Measurements from ENCODE around the gene SHC3. TPM values are rescaled to one million over a fixed set of nuclear protein-coding genes. Genes with fewer than 3 reads are reported as not detected.
A peak's percentile ranks its signal among the peaks of the same experiment; 100 is the strongest.

Gene SHC3
- total and polyA plus RNA-seq, 2 donors (not counting 3 experiments of a cell fraction or from before 2014, with no cell fraction given), result 1.0 to 2.0 TPM

GRCh38 chr9:88994469-88995199 is 184.0 kb downstream of the SHC3 start:
- H3K4me1 ChIP-seq (ENCODE audit: control insufficient read depth, extremely low read depth, insufficient read depth, low read length), result peaks cover 37% of the 10 kb centered on the region
- H2AFZ ChIP-seq (ENCODE audit: low read depth, low read length), result no peak overlapping the region
- CTCF ChIA-PET, result interaction anchor here (1.2 to 4.5 kb wide), 3 partner anchors 212 to 333 kb away, joined by 3 to 24 read pairs (median 24); no protein-coding TSS in a partner anchor
- peak; percentile 70 for FAIRE-seq
- no peak overlapping the region for H3K4me3 ChIP-seq (replicated peaks in 1 of 3; ENCODE audit: insufficient read depth in 1 of 3, low read depth in 1 of 3, low read length in 3 of 3)
- peaks cover 67% of the 10 kb centered on the region for H3K79me2 ChIP-seq (ENCODE audit: control insufficient read depth, insufficient read depth, low read length)
- no TSS peak for BruUV-seq (replicated peaks)
- no peak overlapping the region for H3K27ac ChIP-seq (ENCODE audit: insufficient read depth, low read depth, low read length)
- H3K9me3 ChIP-seq (replicated peaks; ENCODE audit: control insufficient read depth, insufficient read depth, low read length), result no peaks in the 10 kb centered on the region
- no peak overlapping the region for H3K9ac ChIP-seq (replicated peaks; ENCODE audit: extremely low read depth, insufficient read depth, low read length)
- no peaks in the 10 kb centered on the region for H4K20me1 ChIP-seq (replicated peaks; ENCODE audit: control insufficient read depth, extremely low read depth, insufficient read depth, low read length)
- POLR2A ChIA-PET, result no interaction called here
- intact Hi-C loops (cut with micrococcal nuclease) (loop anchor here (5.0 kb wide), 2 partner anchors 47 to 607 kb away; partner anchors contain the start of gene SPIN1), dilution Hi-C loops (cut with MboI; ENCODE audit: extremely low pct_ligation_motif_present, low sequenced_read_pairs) (no loop called here)
- no peaks in the 10 kb centered on the region for H3K9me1 ChIP-seq (replicated peaks; ENCODE audit: control insufficient read depth, extremely low read depth, insufficient read depth, low read length)
- H3K27me3 ChIP-seq (ENCODE audit: control insufficient read depth in 2 of 2, insufficient read depth in 2 of 2, low read length in 2 of 2), result no peaks in the 10 kb centered on the region
- H3K4me2 ChIP-seq (ENCODE audit: insufficient read depth, low read length), result peak overlapping the region; percentile 99
- peak; percentile 51 for DNase-seq (ENCODE audit: low read depth, low spot score)
- H3K36me3 ChIP-seq (ENCODE audit: control insufficient read depth in 2 of 2, extremely low read depth in 1 of 2, insufficient read depth in 2 of 2, low read length in 2 of 2), result peaks cover 0 to 2% of the 10 kb centered on the region in 2 experiments
- TF ChIP-seq EZH2 (IDR thresholded peaks at IDR 0.05; ENCODE audit: borderline replicate concordance, low read depth, low read length, severe bottlenecking), result no peak
- TF ChIP-seq MYC (IDR thresholded peaks at IDR 0.05; ENCODE audit: low read depth, low read length), result no peak
- peak; percentile 13 for TF ChIP-seq FOS (IDR thresholded peaks at IDR 0.05; ENCODE audit: borderline replicate concordance, insufficient read depth, low read length)

GRCh38 chr9:88993871-88994460 is 184.7 kb downstream of the SHC3 start:
- POLR2A ChIA-PET, result no interaction called here
- TF ChIP-seq GATA2 (IDR thresholded peaks at IDR 0.05; ENCODE audit: insufficient read depth, insufficient read length, low read depth, low read length), result no peak
- no peak for TF ChIP-seq POLR2A (IDR thresholded peaks at IDR 0.05; ENCODE audit: low read depth, low read length)
- TF ChIP-seq, protein P1, sequence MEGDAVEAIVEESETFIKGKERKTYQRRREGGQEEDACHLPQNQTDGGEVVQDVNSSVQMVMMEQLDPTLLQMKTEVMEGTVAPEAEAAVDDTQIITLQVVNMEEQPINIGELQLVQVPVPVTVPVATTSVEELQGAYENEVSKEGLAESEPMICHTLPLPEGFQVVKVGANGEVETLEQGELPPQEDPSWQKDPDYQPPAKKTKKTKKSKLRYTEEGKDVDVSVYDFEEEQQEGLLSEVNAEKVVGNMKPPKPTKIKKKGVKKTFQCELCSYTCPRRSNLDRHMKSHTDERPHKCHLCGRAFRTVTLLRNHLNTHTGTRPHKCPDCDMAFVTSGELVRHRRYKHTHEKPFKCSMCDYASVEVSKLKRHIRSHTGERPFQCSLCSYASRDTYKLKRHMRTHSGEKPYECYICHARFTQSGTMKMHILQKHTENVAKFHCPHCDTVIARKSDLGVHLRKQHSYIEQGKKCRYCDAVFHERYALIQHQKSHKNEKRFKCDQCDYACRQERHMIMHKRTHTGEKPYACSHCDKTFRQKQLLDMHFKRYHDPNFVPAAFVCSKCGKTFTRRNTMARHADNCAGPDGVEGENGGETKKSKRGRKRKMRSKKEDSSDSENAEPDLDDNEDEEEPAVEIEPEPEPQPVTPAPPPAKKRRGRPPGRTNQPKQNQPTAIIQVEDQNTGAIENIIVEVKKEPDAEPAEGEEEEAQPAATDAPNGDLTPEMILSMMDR (IDR thresholded peaks at IDR 0.05; ENCODE audit: extremely low read depth in 1 of 2, insufficient read depth in 1 of 2, low read depth in 1 of 2, low read length in 2 of 2), result no peak
- no peak for TF ChIP-seq MAX (IDR thresholded peaks at IDR 0.05; ENCODE audit: insufficient read depth, insufficient read length)
- no peak for TF ChIP-seq POLR2AphosphoS5 (IDR thresholded peaks at IDR 0.05; ENCODE audit: insufficient read depth, low read depth, low read length)
- TF ChIP-seq MYC (IDR thresholded peaks at IDR 0.05; ENCODE audit: low read depth, low read length), result no peak
- TF ChIP-seq JUN (IDR thresholded peaks at IDR 0.05; ENCODE audit: borderline replicate concordance, insufficient read depth, insufficient read length, low read depth), result no peak
- TF ChIP-seq EZH2 (IDR thresholded peaks at IDR 0.05; ENCODE audit: borderline replicate concordance, low read depth, low read length, severe bottlenecking), result no peak
- no peak for TF ChIP-seq FOS (IDR thresholded peaks at IDR 0.05; ENCODE audit: borderline replicate concordance, insufficient read depth, low read length)
- CTCF ChIA-PET, result interaction anchor here (1.2 to 4.5 kb wide), 3 partner anchors 212 to 333 kb away, joined by 3 to 24 read pairs (median 24); no protein-coding TSS in a partner anchor
- Histone ChIP-seq H2AFZ (ENCODE audit: low read depth, low read length) (no peak overlapping the region), H3K36me3 (ENCODE audit: control insufficient read depth in 2 of 2, extremely low read depth in 1 of 2, insufficient read depth in 2 of 2, low read length in 2 of 2) (peaks cover 0 to 2% of the 10 kb centered on the region in 2 experiments), H3K9ac (replicated peaks; ENCODE audit: extremely low read depth, insufficient read depth, low read length) (no peak overlapping the region), H3K9me3 (replicated peaks; ENCODE audit: control insufficient read depth, insufficient read depth, low read length) (no peaks in the 10 kb centered on the region), H3K79me2 (ENCODE audit: control insufficient read depth, insufficient read depth, low read length) (peaks cover 67% of the 10 kb centered on the region), H3K4me3 (replicated peaks in 1 of 3; ENCODE audit: insufficient read depth in 1 of 3, low read depth in 1 of 3, low read length in 3 of 3) (peak overlapping the region in 1 of 3 experiments; percentile 96), H3K4me1 (ENCODE audit: control insufficient read depth, extremely low read depth, insufficient read depth, low read length) (peaks cover 37% of the 10 kb centered on the region), H3K4me2 (ENCODE audit: insufficient read depth, low read length) (peak overlapping the region; percentile 99), H3K9me1 (replicated peaks; ENCODE audit: control insufficient read depth, extremely low read depth, insufficient read depth, low read length) (no peaks in the 10 kb centered on the region), H3K27me3 (ENCODE audit: control insufficient read depth in 2 of 2, insufficient read depth in 2 of 2, low read length in 2 of 2) (no peaks in the 10 kb centered on the region), H4K20me1 (replicated peaks; ENCODE audit: control insufficient read depth, extremely low read depth, insufficient read depth, low read length) (no peaks in the 10 kb centered on the region), H3K27ac (ENCODE audit: insufficient read depth, low read depth, low read length) (no peak overlapping the region)
- BruUV-seq (replicated peaks), result no TSS peak
- dilution Hi-C loops (cut with MboI; ENCODE audit: extremely low pct_ligation_motif_present, low sequenced_read_pairs), result no loop called here
- DNase-seq (ENCODE audit: low read depth, low spot score), result no peak
- no peak for FAIRE-seq
- intact Hi-C loops (cut with micrococcal nuclease), result loop anchor here (5.0 kb wide), 2 partner anchors 47 to 607 kb away; partner anchors contain the start of gene SPIN1
